HG02588 (cell line): ENCODE results near the gene MAZ.
"Not testable (repeated sequence)": the region's sequence is repeated elsewhere in the genome, so short reads cannot be mapped to it uniquely, and the experiment has no call there.

ENCODE experiments used
- ATAC-seq: cut with Tn5 transposase; IDR thresholded peaks from one replicate; pipeline ENCODE4 v1.9.1; 2021; ENCODE audit warnings: mild to moderate bottlenecking, moderate library complexity; ENCODE audit not compliant: unreplicated experiment

The MAZ gene

GRCh38 chr16:29806099-29806579 is at the start of gene MAZ:
Gene MAZ, plus strand, starts transcription at chr16:29806529. Its CDS starts 173 bp downstream, at chr16:29806702.
- ATAC-seq: no peak

- no peak for ATAC-seq
Measured at GRCh38 chr16:29756654-29757053, 49.7 kb upstream of the MAZ start.

- not testable (repeated sequence) for ATAC-seq
Measured at GRCh38 chr16:29757086-29757485, 49.2 kb upstream of the MAZ start.

- ATAC-seq: no peak
Measured at GRCh38 chr16:29757950-29758466, 48.3 kb upstream of the MAZ start.

- ATAC-seq: no peak
Measured at GRCh38 chr16:29760567-29761279, 45.6 kb upstream of the MAZ start.

GRCh38 chr16:29761280-29761651 is 45.1 kb upstream of the MAZ start:
- ATAC-seq: not testable (repeated sequence)

- ATAC-seq: no peak
Measured at GRCh38 chr16:29761882-29762281, 44.4 kb upstream of the MAZ start.

GRCh38 chr16:29763326-29763725 is 43.0 kb upstream of the MAZ start:
- no peak for ATAC-seq

- no peak for ATAC-seq
Measured at GRCh38 chr16:29765167-29766032, 40.9 kb upstream of the MAZ start.

- ATAC-seq: no peak
Measured at GRCh38 chr16:29766571-29766970, 39.8 kb upstream of the MAZ start.

GRCh38 chr16:29767062-29767461 is 39.3 kb upstream of the MAZ start:
- no peak for ATAC-seq

GRCh38 chr16:29769507-29769906 is 36.8 kb upstream of the MAZ start:
- ATAC-seq: no peak

GRCh38 chr16:29770250-29770929 is 35.9 kb upstream of the MAZ start:
- ATAC-seq: no peak

GRCh38 chr16:29772330-29772729 is 34.0 kb upstream of the MAZ start:
- ATAC-seq: not testable (repeated sequence)

- no peak for ATAC-seq
Measured at GRCh38 chr16:29774730-29775129, 31.6 kb upstream of the MAZ start.

GRCh38 chr16:29775742-29776408 is 30.5 kb upstream of the MAZ start:
- ATAC-seq: no peak

- ATAC-seq: no peak
Measured at GRCh38 chr16:29777576-29778350, 28.6 kb upstream of the MAZ start, which contains the start of gene ZG16. Gene ZG16, plus strand, starts transcription at chr16:29778256. Its CDS starts 1,011 bp downstream, at chr16:29779267.

GRCh38 chr16:29779474-29779873 is 26.9 kb upstream of the MAZ start:
- ATAC-seq: no peak

GRCh38 chr16:29783094-29783953 is 23.0 kb upstream of the MAZ start:
- ATAC-seq: not testable (repeated sequence)
